Fibroblast of mammary gland (primary cell): ENCODE measurements around the gene ACOT8.

ENCODE experiments used
- DNase-seq: peaks from one replicate; pipeline ENCODE4 v3.0.0-alpha.2; 2010; ENCODE audit warnings: low read depth
- H3K4me3 ChIP-seq: 2 replicates; pipeline ENCODE4 v1.5.1; 2011; ENCODE audit warnings: low read depth, mild to moderate bottlenecking, low read length, moderate library complexity; ENCODE audit not compliant: control insufficient read depth
- CTCF ChIP-seq: conservative IDR thresholded peaks from 2 replicates; pipeline ENCODE4 v1.5.1; 2011; ENCODE audit warnings: low read depth, low read length, inconsistent platforms; ENCODE audit not compliant: control insufficient read depth, insufficient read depth

ACOT8 gene

GRCh38 chr20:45792317-45793118 is 64.7 kb downstream of the ACOT8 start:
- no peak for TF ChIP-seq CTCF
- DNase-seq, result no peak
- peak overlapping the region; percentile 88 for H3K4me3 ChIP-seq
